Stimulated activated CD4-positive, alpha-beta T cell treated with anti-CD3 and anti-CD28 coated beads, TNF-alpha, amount 100 ng/mL, for 4 hours (primary cell): ENCODE measurements around the gene TLR3.
"Not testable (repeated sequence)": the region's sequence is repeated elsewhere in the genome, so short reads cannot be mapped to it uniquely, and the experiment has no call there.

Source experiments
- DNase-seq, 3 experiments: peaks; one replicate each; pipeline ENCODE4 v3.0.0-alpha.2; 2020; ENCODE audit warnings: low read depth in 3 of 3

Gene TLR3

DNA sequence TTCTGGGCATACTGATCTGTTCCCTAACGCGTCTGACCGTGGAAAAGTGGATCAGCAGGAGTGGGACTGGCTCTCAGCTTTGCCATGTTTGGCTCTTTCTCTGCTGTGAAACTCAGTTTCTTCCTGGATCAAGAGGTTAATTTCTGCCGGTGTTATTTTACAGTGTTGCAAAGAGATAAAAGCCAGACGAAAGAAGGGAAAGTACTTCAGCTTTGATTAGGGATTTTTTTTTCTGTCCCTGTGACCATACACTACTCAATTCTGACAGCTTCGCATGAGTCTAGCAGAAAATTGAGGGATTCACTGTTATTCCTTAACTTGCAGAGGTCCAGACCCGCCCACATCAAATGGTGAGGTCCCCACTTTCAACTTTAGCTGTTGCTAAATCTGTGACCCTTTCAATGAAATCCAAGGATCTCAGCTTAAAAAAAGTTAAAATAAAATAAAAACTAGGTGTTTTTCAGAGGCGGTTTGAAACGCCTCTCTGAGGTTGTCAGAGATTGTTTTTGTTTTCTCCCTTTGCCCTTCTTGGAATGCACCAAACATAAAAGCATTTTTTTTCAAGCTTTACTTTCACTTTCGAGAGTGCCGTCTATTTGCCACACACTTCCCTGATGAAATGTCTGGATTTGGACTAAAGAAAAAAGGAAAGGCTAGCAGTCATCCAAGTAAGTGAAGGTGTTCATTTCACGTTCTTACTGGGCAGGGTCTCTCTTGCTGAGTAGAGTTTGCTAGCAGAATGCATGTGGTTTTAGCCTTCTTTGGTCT is at the start of gene TLR3:
Gene TLR3, plus strand, starts transcription at position 576 of the 768 bp plus-strand sequence. CDS start 7,464 bp downstream, outside the sequence.
- DNase-seq = no peak

- DNase-seq = no peak
Measured at GRCh38 chr4:186019269-186019668, 49.7 kb upstream of the TLR3 start.

- DNase-seq = no peak
Measured at GRCh38 chr4:186020106-186020792, 48.7 kb upstream of the TLR3 start.

DNA sequence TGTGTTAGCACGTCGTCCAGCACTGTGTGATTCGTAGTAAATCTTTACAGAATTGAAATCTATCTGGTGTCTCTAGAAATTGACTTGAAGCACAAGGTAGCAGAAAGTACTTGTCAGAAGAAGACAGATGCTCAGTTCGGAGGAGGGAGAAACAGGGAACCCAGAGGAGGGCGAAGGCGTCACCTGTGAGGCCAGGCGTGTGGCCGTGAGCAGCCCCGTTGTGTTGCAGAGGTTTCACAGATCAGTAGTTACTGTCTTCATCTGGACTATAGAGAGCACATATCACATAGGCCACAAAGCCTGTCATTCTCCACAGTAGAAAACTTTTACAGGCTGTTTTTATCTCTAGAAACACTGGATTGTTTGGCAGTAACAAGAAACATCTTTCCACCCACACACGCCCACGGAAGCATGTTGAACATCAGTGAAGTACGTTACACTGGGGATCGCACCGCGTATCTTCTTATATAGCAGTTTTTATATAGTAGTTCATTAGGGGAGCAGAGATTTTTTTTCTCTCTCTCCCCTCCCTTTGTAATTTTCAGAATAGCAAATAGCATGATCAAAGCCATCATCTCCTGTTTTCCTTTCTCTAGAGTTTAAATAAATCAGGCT is 48.1 kb upstream of the TLR3 start:
- DNase-seq = no peak

GRCh38 chr4:186021461-186022167 is 47.3 kb upstream of the TLR3 start:
- DNase-seq = no peak

- no peak for DNase-seq
Measured at GRCh38 chr4:186023975-186024374, 45.0 kb upstream of the TLR3 start.

DNA sequence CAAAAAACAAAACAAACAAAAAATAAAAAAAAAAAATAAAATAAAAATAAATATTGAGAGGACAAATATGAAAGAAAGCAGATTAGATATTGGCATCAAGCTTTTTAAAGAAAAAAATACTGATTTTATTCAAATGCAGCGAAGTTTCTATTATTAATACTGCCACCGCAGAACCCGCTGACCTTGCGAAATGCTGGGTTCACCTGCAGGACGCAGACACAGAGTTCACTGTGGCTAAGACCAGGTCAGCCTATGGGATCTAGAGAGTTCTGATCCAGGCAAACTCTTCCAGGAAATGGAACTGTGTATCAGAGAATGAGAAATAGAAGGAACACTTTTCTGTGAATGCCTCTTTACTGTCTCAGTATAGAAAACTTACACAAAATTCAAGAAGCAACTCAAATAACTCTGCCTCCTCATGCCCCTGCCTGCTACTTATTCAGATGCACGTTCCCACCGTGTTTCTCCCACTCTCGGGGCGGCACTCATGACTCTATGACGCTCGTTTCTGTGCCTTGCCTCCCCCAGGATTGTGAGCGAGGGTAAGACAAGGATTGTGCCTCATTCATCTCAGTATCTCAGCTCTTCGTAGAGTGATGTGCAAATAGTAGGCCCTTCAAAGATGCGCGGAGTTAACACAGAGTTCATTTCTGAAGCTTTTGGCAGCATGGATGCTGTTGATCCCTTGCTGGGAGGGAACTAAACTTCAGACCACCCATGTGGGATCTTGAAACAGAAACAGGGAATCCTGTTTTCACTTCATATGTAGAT is 44.1 kb upstream of the TLR3 start:
- DNase-seq = no peak

DNA sequence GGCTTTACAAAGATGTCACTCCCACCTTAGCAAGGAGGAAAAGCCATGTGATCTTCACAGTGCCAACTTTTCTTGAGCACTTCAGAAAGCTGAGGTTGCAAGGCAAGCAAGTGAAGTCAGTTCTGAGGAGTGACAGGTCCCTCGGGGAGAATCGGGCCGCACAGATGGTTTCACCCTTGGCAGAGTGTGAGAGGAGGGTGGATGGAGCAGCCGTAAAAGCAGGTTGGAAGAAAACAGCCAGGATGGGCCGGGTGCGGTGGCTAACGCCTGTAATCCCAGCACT is 43.6 kb upstream of the TLR3 start:
- no peak for DNase-seq

DNA sequence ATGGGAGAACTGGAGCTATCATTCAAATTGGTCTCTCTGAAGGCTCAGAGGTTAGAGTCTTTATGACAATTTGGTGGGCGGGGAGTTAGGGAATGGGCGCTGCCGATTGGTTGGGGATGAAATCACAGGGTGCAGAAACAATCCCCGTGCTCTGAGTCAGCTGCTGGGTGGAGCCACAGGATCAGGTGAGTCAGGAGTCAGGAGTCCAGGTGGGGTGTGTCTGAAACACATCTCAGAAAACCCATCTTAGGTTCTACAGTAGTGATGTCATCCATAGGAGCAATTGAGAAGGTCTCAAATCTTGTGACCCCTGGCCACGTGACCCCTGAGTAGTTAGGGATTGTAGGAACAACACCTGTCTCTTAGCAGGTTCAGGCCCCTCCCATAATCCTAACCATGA is 41.6 kb upstream of the TLR3 start:
- no peak for DNase-seq

DNA sequence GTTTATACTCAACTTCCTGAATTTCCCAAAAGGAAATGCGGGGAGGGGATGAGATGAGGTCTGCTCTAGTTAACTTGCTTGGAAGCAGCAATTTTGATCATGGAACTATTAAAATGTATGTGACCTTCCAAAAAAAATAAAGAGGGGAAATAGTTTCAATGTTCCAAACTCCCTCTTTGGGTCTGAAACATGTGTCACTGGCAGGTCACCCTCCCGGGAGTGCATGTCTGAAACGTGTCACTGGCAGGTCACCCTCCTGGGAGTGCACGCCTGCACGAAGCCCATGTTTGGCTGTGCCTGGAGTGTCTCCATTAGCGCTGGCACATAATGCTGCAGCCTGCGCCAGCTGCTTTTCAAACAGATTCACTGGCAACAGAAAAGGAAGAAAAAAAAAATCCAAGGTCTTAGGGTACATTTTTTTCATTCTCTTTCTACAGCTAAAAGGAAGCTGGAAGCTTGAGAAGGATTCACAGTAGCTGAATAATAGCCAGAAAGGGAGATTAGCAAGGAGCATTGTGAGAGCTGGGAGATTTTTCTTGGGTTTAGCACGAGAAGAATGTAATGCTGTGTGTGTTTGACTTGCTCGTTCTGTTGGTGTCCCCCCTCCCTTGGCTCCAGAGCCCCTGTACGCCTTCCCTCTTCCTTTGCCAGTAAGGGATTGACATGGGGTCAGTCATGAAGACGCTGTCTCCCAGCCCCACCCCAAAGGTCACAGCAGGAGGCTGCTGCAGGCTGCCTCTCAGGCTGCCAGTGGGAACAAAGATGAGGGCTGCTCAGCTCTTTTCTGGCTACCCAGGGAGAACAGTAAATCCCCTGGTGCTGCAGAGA is 39.2 kb upstream of the TLR3 start:
- no peak for DNase-seq

GRCh38 chr4:186030399-186030775 is 38.6 kb upstream of the TLR3 start:
- no peak for DNase-seq

DNA sequence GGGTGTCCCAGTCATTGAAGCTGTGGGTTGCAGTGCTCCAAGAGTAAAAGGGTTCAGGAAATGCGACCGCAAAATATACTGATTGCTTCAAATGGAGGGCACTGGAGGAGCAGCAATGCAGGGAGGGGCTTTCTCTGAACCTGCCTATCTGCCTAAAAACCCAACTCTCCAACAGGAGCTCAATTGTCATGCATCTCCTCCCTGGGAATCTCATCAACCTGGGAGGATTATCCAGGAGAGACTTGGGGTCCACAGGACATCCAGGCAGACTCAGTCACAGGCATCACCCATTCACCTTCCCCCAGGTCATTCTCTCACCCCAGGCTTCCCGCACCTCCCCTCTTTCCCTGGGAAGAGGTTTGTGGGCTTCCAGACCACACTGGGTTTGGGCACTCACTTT is 38.2 kb upstream of the TLR3 start:
- DNase-seq = no peak

DNA sequence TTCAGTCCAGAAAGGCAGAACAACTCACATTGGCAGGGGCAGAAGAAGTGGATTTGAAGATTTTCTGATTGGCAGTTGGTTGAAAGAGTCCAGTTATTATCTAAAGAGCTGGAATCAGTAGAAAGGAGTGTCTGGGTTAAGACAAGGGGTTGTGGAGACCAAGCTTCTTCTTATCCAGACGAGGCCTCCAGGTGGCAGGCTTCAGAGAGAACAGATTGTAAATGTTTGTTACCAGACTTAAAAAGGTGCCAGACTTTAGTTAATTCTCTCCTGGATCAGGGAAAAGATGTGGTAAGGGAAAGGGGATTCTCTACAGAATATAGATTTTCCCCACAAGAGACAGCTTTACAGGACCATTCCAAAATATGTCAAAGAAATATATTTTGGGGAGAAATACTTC is 36.7 kb upstream of the TLR3 start:
- no peak for DNase-seq

- DNase-seq = no peak
Measured at GRCh38 chr4:186033027-186033426, 35.9 kb upstream of the TLR3 start.

DNA sequence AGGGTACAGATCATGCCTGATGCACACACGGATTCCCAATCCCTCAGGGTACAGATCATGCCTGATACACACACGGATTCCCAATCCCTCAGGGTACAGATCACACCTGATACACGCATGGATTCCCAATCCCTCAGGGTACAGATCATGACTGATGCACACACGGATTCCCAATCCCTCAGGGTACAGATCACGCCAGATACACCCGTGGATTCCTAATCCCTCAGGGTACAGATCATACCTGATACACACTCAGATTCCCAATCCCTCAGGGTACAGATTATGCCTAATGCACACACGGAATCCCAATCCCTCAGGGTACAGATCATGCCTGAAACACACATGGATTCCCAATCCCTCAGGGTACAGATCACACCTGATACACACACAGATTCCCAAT is 34.3 kb upstream of the TLR3 start:
- DNase-seq = not testable (repeated sequence)

DNA sequence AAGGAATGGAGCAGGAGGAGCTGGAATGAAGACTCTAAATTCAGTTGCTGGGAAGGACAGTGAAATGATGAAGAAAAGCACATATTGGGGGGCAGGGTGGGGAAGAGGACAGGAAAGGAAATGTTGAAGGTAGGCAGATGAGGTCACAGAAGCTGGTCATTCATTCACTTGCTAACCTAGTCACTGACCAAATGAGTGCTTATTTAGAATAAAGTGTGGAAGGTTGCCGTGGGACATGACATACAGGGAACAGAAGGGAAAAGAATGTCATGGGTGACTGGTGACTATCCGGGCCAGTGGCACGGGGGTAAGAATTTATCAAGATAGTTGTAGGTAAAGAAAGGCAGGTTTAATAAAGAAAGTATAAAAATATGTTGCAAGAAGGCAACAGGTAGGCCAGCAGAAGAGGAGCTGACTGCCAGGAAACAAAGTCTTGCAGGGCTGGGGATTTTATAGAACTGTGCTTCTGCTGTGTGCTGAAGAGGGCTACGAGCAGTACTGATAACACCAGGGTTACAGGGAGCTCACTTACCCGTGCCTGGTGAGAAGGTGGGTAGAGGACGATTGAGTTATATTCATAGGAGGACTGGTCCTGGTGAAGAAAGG is 31.9 kb upstream of the TLR3 start:
- no peak for DNase-seq

GRCh38 chr4:186037692-186038658 is 31.0 kb upstream of the TLR3 start:
- no peak for DNase-seq

DNA sequence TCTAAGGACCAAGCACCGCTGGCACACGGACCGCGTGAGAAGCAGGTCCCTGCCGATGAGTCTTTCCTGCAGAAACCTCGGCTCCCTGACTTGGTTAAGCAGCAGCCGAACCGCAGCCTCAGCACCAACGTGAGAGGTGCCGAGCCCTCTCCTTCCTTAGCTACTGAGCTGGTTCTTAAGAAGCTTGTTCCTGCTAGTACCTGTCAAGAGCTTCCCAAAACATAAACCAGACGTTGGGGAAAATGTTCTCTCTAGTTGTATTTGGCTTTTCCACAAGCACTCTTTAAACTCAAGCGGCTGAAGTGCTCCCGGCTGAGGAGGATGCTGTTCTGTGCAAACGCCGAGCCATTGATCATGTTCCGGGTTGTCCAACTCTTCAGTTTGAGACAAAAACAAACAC is 29.3 kb upstream of the TLR3 start:
- DNase-seq = no peak

- DNase-seq = no peak
Measured at GRCh38 chr4:186040316-186040715, 28.6 kb upstream of the TLR3 start.
